NOMO-1 treated with DMSO at 0.1 percent for 48 hours (cell line): ENCODE measurements around the gene LINC01488.

ENCODE experiments used
- DNase-seq: peaks from one replicate; lab custom pipeline; 2025; ENCODE audit not compliant: unreplicated experiment; lab: John Stamatoyannopoulos, UW

LINC01488 gene

DNA sequence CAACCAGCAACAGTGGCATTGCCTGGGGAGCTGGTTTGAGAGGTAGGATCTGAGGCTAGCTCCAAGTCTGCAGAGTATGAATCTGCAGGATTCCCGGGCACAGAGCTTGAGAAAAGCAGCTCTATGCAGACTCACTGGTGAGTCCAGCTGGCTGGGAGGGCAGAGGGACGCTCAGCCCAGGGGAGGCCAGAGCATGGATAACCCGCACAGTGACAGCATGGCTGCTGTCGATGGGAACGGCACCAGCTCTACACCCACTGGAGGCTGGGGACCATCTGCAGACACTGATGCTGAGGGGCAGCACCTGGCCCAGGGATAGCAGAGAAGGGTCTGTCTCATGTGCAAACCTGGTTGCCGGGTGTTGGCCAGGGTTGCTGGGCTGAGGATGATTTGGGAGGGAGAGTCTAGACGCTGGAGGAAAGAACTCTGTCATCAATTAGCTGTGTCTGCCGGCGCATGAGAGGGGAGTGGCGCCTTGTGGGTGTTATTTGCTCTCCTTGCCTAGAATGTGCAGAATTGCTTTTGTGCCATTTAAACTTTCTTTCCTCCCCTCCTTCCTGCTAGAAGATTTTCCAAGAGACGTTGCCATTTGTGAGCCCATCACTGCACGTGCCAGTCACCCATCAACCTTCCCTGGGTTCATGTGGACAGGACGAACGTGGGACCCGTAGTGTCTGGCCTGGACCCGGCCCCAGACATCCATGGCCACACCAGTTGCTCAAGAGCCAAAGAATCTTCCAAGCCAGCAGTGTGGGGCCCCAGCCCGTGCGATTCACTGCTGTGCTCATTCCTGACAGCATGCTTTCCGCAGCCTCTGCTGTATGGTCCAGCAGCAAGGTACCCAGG, 19.1 kb upstream of the LINC01488 start:
- no peak for DNase-seq

DNA sequence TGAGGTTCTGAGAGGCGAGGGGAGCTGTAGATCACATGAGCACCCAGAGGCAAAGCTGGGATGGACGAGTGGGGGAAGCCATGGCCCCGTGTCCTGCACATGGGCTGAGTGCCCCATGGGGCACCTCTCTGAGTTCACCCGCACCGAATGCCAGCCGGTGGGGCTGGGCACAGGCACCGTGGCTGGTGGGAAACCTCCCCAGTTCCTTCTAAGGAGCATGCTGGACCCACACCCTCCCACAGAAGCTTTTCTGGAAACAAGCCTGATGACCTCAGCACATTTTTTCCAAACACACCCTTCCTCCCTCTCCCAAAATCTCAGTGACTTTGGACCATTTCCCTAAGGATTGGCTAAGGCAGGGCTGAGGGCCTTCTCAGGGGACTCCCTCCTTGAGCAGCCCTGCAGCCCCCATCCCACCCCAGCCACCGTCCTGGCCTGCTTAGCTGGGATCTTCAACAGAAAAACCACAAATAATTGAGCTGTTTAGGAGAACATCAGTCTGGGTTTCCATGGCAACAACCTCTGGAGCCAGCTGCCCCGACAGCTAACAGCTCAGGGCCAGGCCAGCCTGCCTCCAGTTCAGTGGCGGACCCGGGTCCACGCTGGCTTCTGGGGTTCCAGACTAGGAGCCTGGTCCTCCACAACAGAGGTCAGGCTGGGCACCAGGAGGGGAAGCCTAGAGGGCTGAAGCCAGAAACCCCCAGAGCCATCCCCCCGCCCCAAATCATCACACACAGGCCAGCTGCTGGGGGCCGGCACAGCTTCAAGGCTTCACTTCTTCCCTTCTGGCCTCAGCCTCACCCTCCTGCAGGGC, 18.1 kb upstream of the LINC01488 start:
- DNase-seq: no peak

GRCh38 chr11:69463995-69464960, 17.2 kb upstream of the LINC01488 start:
- DNase-seq: no peak

DNA sequence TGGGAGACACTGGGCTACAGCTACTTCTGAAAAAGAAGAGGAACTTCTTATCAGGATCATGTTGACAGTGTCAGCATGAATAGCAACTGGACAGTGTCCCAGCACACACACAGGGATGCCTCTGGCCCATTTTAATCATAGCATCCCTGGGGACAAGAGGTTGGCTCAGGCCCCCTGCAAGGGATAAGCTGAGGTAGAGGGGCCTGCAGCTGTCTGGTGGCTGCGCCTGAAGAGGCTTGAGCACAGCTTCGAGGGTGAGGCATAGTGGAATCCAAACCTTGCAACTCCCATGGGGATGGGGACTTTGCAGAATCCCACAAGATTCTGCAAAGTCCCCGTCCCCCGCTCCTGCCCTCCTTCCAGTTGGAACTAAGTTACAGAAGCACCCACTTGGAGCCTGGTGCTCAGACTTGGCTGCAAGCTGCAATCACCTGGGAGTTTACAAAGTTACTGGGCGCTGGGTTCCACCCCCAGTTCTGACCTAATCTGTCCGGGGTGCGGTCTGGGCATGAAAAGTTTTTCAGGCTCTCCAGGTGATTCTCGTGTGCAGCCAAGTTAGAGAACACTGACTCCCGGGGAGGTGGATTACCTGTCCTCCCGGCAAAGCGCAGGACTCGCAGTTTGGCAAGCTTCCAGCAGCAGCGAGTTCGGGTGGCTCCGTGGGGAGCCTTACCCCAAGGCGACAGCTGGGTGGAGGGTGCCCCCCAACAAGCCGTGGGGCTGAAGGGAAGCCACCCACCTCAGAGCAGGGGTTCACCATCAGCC, 16.0 kb upstream of the LINC01488 start:
- DNase-seq: no peak

- DNase-seq: no peak
Measured at GRCh38 chr11:69466039-69466438, 15.4 kb upstream of the LINC01488 start.

- DNase-seq: no peak
Measured at GRCh38 chr11:69467196-69467595, 14.3 kb upstream of the LINC01488 start.

DNA sequence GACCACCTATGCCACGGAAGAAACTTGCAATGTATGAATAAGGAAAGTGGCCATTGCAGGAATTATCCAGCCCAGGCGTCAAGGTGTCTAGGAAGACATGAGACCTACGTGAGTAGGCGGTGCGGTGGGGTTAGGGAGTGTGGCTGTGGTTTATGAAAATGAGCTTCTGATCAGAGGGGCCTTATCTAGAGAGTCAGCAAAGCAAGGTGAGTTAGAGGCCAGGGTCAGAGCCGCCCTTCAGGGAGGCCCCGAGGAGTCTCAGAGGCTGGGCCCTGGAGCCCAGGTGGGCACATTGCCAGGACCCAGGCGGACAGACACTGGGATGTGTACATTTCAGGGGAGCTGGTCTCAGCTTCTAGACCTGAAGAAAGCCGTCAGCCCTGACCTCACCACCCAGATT, 13.8 kb upstream of the LINC01488 start:
- DNase-seq: no peak

DNA sequence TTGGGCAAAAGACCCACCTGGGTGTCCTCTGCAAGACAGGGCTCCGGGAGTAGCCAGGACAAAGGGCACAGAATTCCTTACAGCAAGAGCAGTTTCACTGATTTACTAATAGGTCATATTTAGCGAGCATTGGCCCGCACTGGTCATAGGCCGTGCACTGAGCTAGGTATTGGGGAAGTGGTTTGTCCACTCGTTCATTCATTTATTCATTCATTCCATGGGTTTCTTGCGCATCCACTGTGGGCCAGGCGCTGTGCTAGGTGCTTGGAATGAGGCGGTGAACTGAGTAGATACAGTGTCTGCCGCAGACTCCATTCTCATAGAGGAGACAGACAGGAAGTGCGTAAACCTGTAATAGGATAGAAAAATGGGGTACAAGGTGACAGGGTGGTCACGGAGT, 13.2 kb upstream of the LINC01488 start:
- DNase-seq: no peak

DNA sequence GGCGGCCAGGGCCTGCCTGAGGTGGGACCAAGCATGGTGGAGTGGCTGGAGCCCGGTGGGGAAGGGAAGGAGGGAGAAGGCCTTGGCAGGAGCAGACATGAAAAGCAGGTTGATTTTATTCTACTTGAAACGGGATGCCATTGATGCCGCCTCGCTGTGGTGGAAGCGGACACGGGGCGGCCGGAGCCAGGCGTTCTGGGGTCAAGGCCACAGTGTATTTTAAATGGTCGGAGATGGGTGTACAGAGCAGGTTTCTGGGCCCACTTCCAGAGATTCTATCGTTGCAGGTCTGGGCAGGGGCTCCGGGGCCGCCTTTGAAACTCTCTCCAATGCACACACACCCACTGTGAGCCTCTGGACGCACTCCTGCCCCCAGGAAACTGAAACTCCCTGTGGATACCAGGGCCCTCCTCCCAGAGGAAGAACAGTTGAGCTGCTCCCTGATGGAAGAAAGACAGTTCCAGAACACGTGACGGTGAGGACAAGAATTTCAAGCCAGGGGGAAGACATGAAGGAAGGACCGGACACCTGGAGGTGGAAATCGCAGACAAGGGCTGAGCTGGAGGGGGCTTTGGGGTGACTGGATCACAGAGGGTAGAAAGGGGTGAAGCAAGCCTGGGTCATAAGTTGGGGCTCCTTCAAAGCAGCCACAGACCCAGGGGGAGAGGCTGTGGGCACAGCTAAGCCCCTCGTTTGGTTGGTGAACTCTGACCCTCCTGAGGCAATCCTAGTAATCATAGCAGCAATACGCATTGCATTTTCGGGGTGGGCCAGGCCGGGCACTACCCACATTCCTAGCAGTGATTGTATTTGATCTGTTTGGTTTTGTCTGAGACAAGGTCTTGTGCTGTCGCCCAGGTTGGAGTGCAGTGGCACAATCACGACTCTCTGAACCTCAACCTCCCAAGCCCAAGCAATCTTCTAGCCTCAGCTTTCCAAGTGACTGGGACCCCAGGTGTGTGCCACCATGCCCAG, 12.3 kb upstream of the LINC01488 start:
- no peak for DNase-seq

DNA sequence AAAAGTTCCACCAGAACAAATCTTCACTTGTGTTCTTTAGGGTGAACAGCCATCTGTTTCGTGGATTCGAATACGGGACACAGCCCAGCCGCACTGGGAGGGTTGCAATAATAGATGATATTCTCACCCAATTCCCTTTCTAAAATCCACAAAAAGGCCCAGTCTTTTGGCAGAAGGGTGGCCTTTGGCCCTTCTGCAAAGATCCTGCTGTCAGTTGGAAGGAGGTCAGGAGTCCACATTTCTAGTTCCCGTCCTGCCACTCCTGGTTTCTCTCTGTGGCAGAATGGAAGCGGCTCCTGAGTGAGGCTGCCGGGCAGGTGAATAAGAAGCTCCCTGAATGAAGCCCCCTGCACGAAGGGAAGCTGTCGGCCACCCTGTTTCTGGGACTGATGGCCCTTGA, 11.2 kb upstream of the LINC01488 start:
- no peak for DNase-seq

GRCh38 chr11:69470793-69471728, 10.4 kb upstream of the LINC01488 start:
- DNase-seq: no peak

DNA sequence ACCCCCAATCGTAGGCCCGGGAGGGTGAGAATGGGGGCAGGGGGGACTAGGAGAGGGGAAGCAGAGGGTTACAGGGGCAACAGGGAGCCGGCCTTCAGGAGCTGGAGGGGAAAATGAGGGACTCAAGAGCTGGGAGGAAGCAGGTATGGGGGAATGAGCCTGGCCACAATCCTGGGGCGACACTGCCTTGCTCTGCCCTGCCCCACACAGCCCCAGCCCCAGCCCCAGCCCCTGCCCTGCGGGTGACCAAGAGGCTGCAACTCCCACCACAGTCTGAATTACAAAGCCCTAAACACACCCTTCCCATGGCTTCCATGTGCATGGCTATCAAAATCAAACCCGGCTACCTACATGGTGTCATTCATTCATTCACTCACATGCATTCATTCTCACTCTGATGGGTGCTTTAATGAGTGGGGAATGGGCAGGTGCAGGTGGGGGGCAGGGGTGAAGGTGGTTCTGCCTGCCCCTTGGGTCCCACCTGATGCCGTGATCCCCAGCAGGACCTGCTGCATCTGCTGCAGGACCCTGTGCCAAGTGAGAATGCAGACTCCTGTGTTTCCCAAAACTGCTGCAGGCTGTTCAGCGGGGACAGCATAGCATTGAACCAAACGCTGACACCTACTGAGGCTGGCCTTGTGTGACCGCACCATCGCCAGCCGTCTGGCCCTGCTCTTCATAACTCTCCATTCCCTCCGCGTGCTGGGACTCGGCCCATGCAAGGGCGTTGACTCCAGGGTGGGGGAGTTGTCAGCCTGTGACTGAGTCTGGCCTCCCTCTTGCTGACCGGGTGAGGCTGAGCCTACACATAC, 9.5 kb upstream of the LINC01488 start:
- no peak for DNase-seq

DNA sequence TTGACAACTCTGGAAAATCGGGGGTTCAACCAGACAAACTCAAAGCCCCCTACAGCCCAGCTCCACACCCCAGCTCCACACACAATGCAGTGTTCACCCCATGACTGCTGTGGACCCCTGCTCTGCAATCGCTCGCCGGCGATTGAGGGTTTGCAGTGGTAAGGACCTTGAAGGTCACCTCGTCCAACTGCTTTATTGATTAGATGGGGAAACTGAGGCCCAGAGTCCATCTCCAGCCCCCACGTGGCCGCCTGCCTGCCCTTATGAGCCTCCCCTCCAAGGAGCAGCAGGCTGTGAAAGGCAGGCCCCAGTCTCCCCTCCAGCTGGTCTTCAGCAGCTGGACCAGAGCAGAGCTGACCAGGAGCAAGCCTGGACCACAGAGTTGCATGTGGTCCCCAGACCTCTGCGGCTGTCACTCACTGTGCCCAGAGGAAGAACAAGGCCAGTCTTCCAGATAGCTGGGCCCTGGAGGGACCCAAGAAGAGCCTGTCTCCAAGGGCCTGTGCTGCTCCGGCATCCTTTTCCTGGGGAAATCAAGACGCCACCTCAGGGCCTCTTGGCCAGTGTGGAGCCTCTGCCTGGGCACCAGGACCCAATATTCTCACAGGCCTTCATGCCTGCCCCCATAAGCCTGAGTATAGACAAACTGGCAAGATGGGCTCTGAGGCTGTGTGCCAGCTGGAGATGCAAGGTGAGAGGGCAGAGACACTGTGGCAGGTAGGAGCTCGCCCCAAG, 8.8 kb upstream of the LINC01488 start:
- no peak for DNase-seq

DNA sequence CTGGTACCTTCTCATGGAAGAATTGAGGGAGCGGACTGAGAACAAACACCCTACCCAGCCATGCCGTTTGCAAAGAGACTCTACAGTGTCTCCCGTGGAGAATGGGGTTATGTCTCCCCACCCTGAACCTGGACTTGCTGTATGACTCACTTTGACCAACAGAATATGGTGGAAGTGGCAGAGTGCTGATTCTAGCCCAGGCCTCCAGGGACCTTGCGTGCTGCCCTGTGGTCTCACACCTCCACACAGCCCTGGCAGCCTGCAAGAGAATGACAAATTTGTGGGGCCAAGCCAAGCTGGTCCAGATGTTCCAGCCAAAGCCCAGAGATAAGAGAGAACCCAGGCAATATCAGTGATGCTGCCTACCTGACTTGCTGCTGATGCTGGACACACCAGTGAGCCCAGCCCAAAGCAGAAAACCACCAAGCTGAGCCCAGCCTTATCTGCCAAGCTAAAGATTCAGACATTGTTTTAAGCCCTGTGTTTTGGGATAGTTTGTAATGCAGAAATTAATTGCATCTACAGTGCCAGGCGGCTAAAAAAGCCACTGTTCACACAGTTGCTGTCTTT, 8.1 kb upstream of the LINC01488 start:
- no peak for DNase-seq

GRCh38 chr11:69474736-69475135, 6.7 kb upstream of the LINC01488 start:
- DNase-seq: no peak

GRCh38 chr11:69475141-69475865, 6.2 kb upstream of the LINC01488 start:
- no peak for DNase-seq
